ENCODE results near the gene ANKS1A. TPM values are rescaled to one million over a fixed set of nuclear protein-coding genes. Genes with fewer than 3 reads are reported as not detected.

ANKS1A gene
- total and polyA plus RNA-seq, 2 of the 4 experiments (the other 2 are of a cell fraction) = 7.2 to 7.5 TPM

DNA sequence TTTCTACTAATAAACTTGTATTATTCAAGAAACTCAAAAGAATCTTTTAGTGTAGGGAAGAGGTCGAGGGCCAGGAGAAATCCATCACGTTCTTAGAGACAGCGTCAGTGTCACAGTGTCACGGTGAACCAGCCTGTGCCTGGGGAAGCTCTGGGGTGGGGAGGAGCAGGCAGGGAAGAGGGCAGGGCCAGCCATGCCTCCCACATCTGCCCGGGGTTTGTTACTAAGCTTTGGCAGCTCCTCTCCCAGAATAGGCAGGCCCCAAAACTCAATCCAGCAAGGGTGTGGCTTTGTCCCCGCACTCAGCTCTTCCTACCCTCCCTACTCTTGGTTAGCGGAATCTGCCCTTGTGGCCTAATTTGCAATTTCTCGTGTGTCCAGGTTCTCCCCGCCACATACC, 179.2 kb downstream of the ANKS1A start:
- no peak overlapping the region for H4K91ac ChIP-seq (ENCODE audit: insufficient read depth, low read depth, low read length)
- no peak overlapping the region for H3K18ac ChIP-seq (ENCODE audit: low read depth, low read length)
- H4K5ac ChIP-seq (ENCODE audit: low read depth, low read length) = no peak overlapping the region
- H3K4me1 ChIP-seq (ENCODE audit: control insufficient read depth, insufficient read depth, low read length) = no peaks in the 10 kb centered on the region
- H3K4ac ChIP-seq (ENCODE audit: low read depth, low read length) = no peak overlapping the region
- in situ Hi-C loops (cut with MboI; ENCODE audit: low sequenced_read_pairs) (no loop called here), dilution Hi-C loops (cut with HindIII; ENCODE audit: low sequenced_read_pairs, unreplicated experiment) (no loop called here), intact Hi-C loops (cut with micrococcal nuclease) (no loop called here)
- H2BK15ac ChIP-seq (ENCODE audit: low read depth, low read length) = no peak overlapping the region
- no peak overlapping the region for H3K23ac ChIP-seq (ENCODE audit: low read depth, low read length)
- WGBS, 2 experiments (ENCODE audit: extremely low coverage in 2 of 2, insufficient read length in 1 of 2) = no CpG with 5 or more reads among the region's 9 CpGs
- no TSS peak for BruUV-seq (replicated peaks)
- no peaks in the 10 kb centered on the region for H4K20me1 ChIP-seq (ENCODE audit: insufficient read depth, low read length)
- H3K4me2 ChIP-seq (ENCODE audit: low read depth, low read length) = no peak overlapping the region
- H3K9me1 ChIP-seq (ENCODE audit: insufficient read depth, low read length) = 0 out of 2 replicates have a peak, but pooled peaks cover 2% of the 10 kb centered on the region
- no peak overlapping the region for H2BK5ac ChIP-seq (ENCODE audit: low read depth, low read length, poor library complexity, severe bottlenecking)
- no peak overlapping the region for H3K56ac ChIP-seq (ENCODE audit: extremely low read depth, insufficient read depth, low read length)
- H3K4me3 ChIP-seq (ENCODE audit: insufficient read depth, low read depth, low read length) = no peak overlapping the region
- no peaks in the 10 kb centered on the region for H3K9me3 ChIP-seq (ENCODE audit: control insufficient read depth, insufficient read depth, low read length)
- no peak overlapping the region for H2AFZ ChIP-seq (replicated peaks; ENCODE audit: low read length, poor library complexity)
- no peak for TF ChIP-seq CHD1 (IDR thresholded peaks at IDR 0.05; ENCODE audit: low read depth, low read length)
- no peak for TF ChIP-seq MAFK (IDR thresholded peaks at IDR 0.05; ENCODE audit: low read depth, low read length)
- TF ChIP-seq SMC3 (IDR thresholded peaks at IDR 0.05; ENCODE audit: low read depth, low read length) = no peak
- no peak for TF ChIP-seq FOS (IDR thresholded peaks at IDR 0.05; ENCODE audit: low read depth, low read length)
- TF ChIP-seq RCOR1 (IDR thresholded peaks at IDR 0.05; ENCODE audit: insufficient replicate concordance, low read length) = no peak
- TF ChIP-seq, protein P1, sequence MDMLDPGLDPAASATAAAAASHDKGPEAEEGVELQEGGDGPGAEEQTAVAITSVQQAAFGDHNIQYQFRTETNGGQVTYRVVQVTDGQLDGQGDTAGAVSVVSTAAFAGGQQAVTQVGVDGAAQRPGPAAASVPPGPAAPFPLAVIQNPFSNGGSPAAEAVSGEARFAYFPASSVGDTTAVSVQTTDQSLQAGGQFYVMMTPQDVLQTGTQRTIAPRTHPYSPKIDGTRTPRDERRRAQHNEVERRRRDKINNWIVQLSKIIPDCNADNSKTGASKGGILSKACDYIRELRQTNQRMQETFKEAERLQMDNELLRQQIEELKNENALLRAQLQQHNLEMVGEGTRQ (IDR thresholded peaks at IDR 0.05; ENCODE audit: low read depth, low read length) = no peak
- TF ChIP-seq RAD21 (IDR thresholded peaks at IDR 0.05; ENCODE audit: low read length) = no peak
- TF ChIP-seq BHLHE40 (IDR thresholded peaks at IDR 0.05; ENCODE audit: low read depth, low read length) = no peak
- no peak for TF ChIP-seq MXI1 (IDR thresholded peaks at IDR 0.05; ENCODE audit: borderline replicate concordance, low read depth, low read length)
- no peak for TF ChIP-seq POLR2A (IDR thresholded peaks at IDR 0.05; ENCODE audit: low read depth, low read length)
- no peak for TF ChIP-seq MAZ (IDR thresholded peaks at IDR 0.05; ENCODE audit: borderline replicate concordance, low read depth, low read length)
- no peak for TF ChIP-seq RFX5 (IDR thresholded peaks at IDR 0.05; ENCODE audit: low read depth, low read length)
- TF ChIP-seq, protein P2, sequence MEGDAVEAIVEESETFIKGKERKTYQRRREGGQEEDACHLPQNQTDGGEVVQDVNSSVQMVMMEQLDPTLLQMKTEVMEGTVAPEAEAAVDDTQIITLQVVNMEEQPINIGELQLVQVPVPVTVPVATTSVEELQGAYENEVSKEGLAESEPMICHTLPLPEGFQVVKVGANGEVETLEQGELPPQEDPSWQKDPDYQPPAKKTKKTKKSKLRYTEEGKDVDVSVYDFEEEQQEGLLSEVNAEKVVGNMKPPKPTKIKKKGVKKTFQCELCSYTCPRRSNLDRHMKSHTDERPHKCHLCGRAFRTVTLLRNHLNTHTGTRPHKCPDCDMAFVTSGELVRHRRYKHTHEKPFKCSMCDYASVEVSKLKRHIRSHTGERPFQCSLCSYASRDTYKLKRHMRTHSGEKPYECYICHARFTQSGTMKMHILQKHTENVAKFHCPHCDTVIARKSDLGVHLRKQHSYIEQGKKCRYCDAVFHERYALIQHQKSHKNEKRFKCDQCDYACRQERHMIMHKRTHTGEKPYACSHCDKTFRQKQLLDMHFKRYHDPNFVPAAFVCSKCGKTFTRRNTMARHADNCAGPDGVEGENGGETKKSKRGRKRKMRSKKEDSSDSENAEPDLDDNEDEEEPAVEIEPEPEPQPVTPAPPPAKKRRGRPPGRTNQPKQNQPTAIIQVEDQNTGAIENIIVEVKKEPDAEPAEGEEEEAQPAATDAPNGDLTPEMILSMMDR (conservative IDR thresholded peaks at IDR 0.05; ENCODE audit: low read depth, low read length) = no peak
- TF ChIP-seq NFE2L2 (IDR thresholded peaks at IDR 0.05; ENCODE audit: low read depth, low read length) = no peak
- TF ChIP-seq, protein P3, sequence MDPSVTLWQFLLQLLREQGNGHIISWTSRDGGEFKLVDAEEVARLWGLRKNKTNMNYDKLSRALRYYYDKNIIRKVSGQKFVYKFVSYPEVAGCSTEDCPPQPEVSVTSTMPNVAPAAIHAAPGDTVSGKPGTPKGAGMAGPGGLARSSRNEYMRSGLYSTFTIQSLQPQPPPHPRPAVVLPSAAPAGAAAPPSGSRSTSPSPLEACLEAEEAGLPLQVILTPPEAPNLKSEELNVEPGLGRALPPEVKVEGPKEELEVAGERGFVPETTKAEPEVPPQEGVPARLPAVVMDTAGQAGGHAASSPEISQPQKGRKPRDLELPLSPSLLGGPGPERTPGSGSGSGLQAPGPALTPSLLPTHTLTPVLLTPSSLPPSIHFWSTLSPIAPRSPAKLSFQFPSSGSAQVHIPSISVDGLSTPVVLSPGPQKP (IDR thresholded peaks at IDR 0.05; ENCODE audit: borderline replicate concordance, low read depth, low read length) = no peak
- no peak for TF ChIP-seq CEBPB (IDR thresholded peaks at IDR 0.05; ENCODE audit: low read depth, low read length)
- H3K14ac ChIP-seq (replicated peaks; ENCODE audit: low read depth, low read length) = no peak overlapping the region
- H3K36me3 ChIP-seq (ENCODE audit: control insufficient read depth, insufficient read depth, low read length) = peaks cover 14% of the 10 kb centered on the region
- DNase-seq = no peak
- no peak for ATAC-seq (ENCODE audit: low read depth)
- H3K79me1 ChIP-seq (ENCODE audit: low read depth in 1 of 2, low read length in 2 of 2) = no peaks in the 10 kb centered on the region
- peak overlapping the region; percentile 85 for H2AK9ac ChIP-seq (replicated peaks; ENCODE audit: low read depth, low read length, poor library complexity)
- no peaks in the 10 kb centered on the region for H3K27me3 ChIP-seq (ENCODE audit: control insufficient read depth, insufficient read depth, low read length)
- peak overlapping the region; percentile 53; the same call in 1 of the 2 replicates for H2AK5ac ChIP-seq (ENCODE audit: low read depth, low read length)
- no peak overlapping the region for H4K8ac ChIP-seq (ENCODE audit: low read depth in 2 of 2, low read length in 2 of 2)
- H2BK20ac ChIP-seq (ENCODE audit: low read depth, low read length) = no peak overlapping the region
- ChIA-PET CTCF (interaction anchor here (0.6 kb wide), 1 partner anchor 78 kb away, joined by 3 read pairs; no protein-coding TSS in a partner anchor), POLR2A (ENCODE audit: unreplicated experiment) (interaction anchor here (0.5 to 1.4 kb wide), 2 partner anchors 15 to 77 kb away, joined by 3 to 4 read pairs; no protein-coding TSS in a partner anchor)
- H3K9ac ChIP-seq (ENCODE audit: low read depth, low read length) = no peak overlapping the region
- no peak overlapping the region for H2BK120ac ChIP-seq (ENCODE audit: low read depth, low read length)
- no peak overlapping the region for H3K27ac ChIP-seq (ENCODE audit: insufficient read depth, low read length)

Data from IMR-90 (cell line).